Liver (tissue), 9 donors: Measurements from ENCODE around the gene TRMT10A. TPM values are rescaled to one million over a fixed set of nuclear protein-coding genes. Genes with fewer than 3 reads are reported as not detected.
A peak's percentile ranks its signal among the peaks of the same experiment; 100 is the strongest.

ENCODE experiments used
- DNase-seq: peaks from one replicate; pipeline ENCODE4 v3.0.0-alpha.2; 2017; ENCODE audit warnings: low spot score
- H3K27ac ChIP-seq, 2 donors: one replicate each; pipeline ENCODE4 v1.7.0; 2013; ENCODE audit warnings: inconsistent platforms in 2 of 2, low read length in 2 of 2, control low read depth in 1 of 2, low read depth in 1 of 2, mild to moderate bottlenecking in 1 of 2
- H3K27me3 ChIP-seq, 4 donors: one replicate each; pipeline versions ENCODE4 v1.6.1 to v1.7.0; 2013; ENCODE audit warnings: low read length in 3 of 4, inconsistent platforms in 1 of 4, mild to moderate bottlenecking in 1 of 4, moderate library complexity in 1 of 4; ENCODE audit not compliant: control insufficient read depth in 4 of 4, insufficient read depth in 4 of 4
- H3K36me3 ChIP-seq, 4 donors: one replicate each; pipeline versions ENCODE4 v1.6.1 to v1.7.0; 2013; ENCODE audit warnings: low read length in 3 of 4, mild to moderate bottlenecking in 3 of 4, low read depth in 1 of 4, moderate library complexity in 1 of 4; ENCODE audit not compliant: control insufficient read depth in 4 of 4, insufficient read depth in 3 of 4
- H3K4me1 ChIP-seq, 4 donors: one replicate each; pipeline versions ENCODE4 v1.6.1 to v1.7.0; 2013; ENCODE audit warnings: low read length in 3 of 4, mild to moderate bottlenecking in 3 of 4, moderate library complexity in 1 of 4; ENCODE audit not compliant: control insufficient read depth in 4 of 4, insufficient read depth in 4 of 4
- H3K4me3 ChIP-seq, 3 donors: one replicate each; pipeline versions ENCODE4 v1.6.1 to v1.7.0; 2013; ENCODE audit warnings: low read length in 3 of 3, control low read depth in 1 of 3, low read depth in 1 of 3, mild to moderate bottlenecking in 1 of 3
- H3K9ac ChIP-seq, 2 donors: one replicate each; pipeline ENCODE4 v1.7.0; 2013; ENCODE audit warnings: low read length in 2 of 2, mild to moderate bottlenecking in 2 of 2, moderate library complexity in 2 of 2, control low read depth in 1 of 2, low read depth in 1 of 2
- H3K9me3 ChIP-seq, 4 donors: one replicate each; pipeline versions ENCODE4 v1.6.1 to v1.7.0; 2013; ENCODE audit warnings: low read length in 3 of 4; ENCODE audit not compliant: control insufficient read depth in 4 of 4
- EGR1 ChIP-seq, 2 donors: IDR thresholded peaks; 2 replicates each; pipeline ENCODE4 v1.6.1; 2016 to 2018; ENCODE audit warnings: antibody characterized with exemption in 2 of 2, low read depth in 2 of 2
- FOXA1 ChIP-seq: IDR thresholded peaks from 2 replicates; pipeline ENCODE4 v1.6.1; 2016; ENCODE audit warnings: antibody characterized with exemption
- FOXA2 ChIP-seq: IDR thresholded peaks from 2 replicates; pipeline ENCODE4 v1.6.1; 2016; ENCODE audit warnings: antibody characterized with exemption
- GABPA ChIP-seq, 2 donors: IDR thresholded peaks in 1 of 2; conservative IDR thresholded peaks in 1 of 2; 2 replicates each; pipeline ENCODE4 v1.6.1; 2016; ENCODE audit warnings: antibody characterized with exemption in 2 of 2, mild to moderate bottlenecking in 1 of 2, moderate library complexity in 1 of 2
- HNF4A ChIP-seq, 2 donors: conservative IDR thresholded peaks; 2 replicates each; pipeline ENCODE4 v1.6.1; 2016; ENCODE audit warnings: antibody characterized with exemption in 2 of 2, mild to moderate bottlenecking in 2 of 2
- HNF4G ChIP-seq: IDR thresholded peaks from 2 replicates; pipeline ENCODE4 v1.6.1; 2016; ENCODE audit warnings: antibody characterized with exemption
- JUND ChIP-seq, 2 donors: IDR thresholded peaks; 2 replicates each; pipeline ENCODE4 v1.6.1; 2016; ENCODE audit warnings: antibody characterized with exemption in 2 of 2
- MAX ChIP-seq: IDR thresholded peaks from 2 replicates; pipeline ENCODE4 v1.6.1; 2016; ENCODE audit warnings: antibody characterized with exemption
- NR2F2 ChIP-seq: IDR thresholded peaks from 2 replicates; pipeline ENCODE4 v1.6.1; 2016; ENCODE audit warnings: antibody characterized with exemption
- RAD21 ChIP-seq, 2 donors: IDR thresholded peaks; 2 replicates each; pipeline ENCODE4 v1.6.1; 2016; ENCODE audit warnings: antibody characterized with exemption in 2 of 2, mild to moderate bottlenecking in 2 of 2
- REST ChIP-seq: IDR thresholded peaks from 2 replicates; pipeline ENCODE4 v1.6.1; 2016; ENCODE audit warnings: antibody characterized with exemption, mild to moderate bottlenecking
- RXRA ChIP-seq, 2 donors: IDR thresholded peaks; 2 replicates each; pipeline ENCODE4 v1.6.1; 2017 to 2018; ENCODE audit warnings: antibody characterized with exemption in 2 of 2, mild to moderate bottlenecking in 1 of 2
- SP1 ChIP-seq: IDR thresholded peaks from 2 replicates; pipeline ENCODE4 v1.6.1; 2018; ENCODE audit warnings: antibody characterized with exemption, mild to moderate bottlenecking
- TAF1 ChIP-seq: conservative IDR thresholded peaks from 2 replicates; pipeline ENCODE4 v1.6.1; 2016; ENCODE audit warnings: antibody characterized with exemption, mild to moderate bottlenecking
- YY1 ChIP-seq: IDR thresholded peaks from 2 replicates; pipeline ENCODE4 v1.6.1; 2016; ENCODE audit warnings: antibody characterized with exemption, mild to moderate bottlenecking
- ZBTB33 ChIP-seq: IDR thresholded peaks from 2 replicates; pipeline ENCODE4 v1.6.1; 2016; ENCODE audit warnings: antibody characterized with exemption
- WGBS: extraction: QIAGEN DNeasy Blood & Tissue Kit; methylation state at CpG from one replicate; pipeline ENCODE4 v1.1.7; 2013; 5-methylcytosine and 5-hydroxymethylcytosine counted together
- polyA plus RNA-seq, 2 donors: library from polyadenylated mRNA; stranded (reverse) in 1 of 2; unstranded in 1 of 2; fragments of 200-250 nt in 1 of 2; fragments of >200 nt in 1 of 2; fragmentation: Nextera tagmentation in 1 of 2; extraction: Ambion mirVana in 1 of 2; gene quantifications; one replicate each; pipeline versions ENCODE4 v1.2.1 to v1.2.3, GENCODE V29; 2013 to 2015
- total RNA-seq, 2 donors: library from RNA; depleted of rRNA; stranded (reverse); fragments of >200 nt; gene quantifications; one replicate each; pipeline ENCODE4 v1.2.3, GENCODE V29; 2014
- TF ChIP-seq, protein P1 (sequence below): fragments of 150-350 bp; IDR thresholded peaks from 2 replicates; pipeline ENCODE4 v1.5.1; 2017; ENCODE audit warnings: improper control_type of control experiment, low read depth, low read length; ENCODE audit not compliant: missing input control
- TF ChIP-seq, protein P2 (sequence below): IDR thresholded peaks from 2 replicates; pipeline ENCODE4 v1.6.1; 2016; ENCODE audit warnings: antibody characterized with exemption
- donor health status: healthy.
- donor health status: healthy.
- donor health status: healthy.
- donor health status: healthy.
- donor health status: healthy.

TRMT10A gene
- total and polyA plus RNA-seq, 4 donors = 2.8 to 6.8 (median 3.4) TPM

DNA sequence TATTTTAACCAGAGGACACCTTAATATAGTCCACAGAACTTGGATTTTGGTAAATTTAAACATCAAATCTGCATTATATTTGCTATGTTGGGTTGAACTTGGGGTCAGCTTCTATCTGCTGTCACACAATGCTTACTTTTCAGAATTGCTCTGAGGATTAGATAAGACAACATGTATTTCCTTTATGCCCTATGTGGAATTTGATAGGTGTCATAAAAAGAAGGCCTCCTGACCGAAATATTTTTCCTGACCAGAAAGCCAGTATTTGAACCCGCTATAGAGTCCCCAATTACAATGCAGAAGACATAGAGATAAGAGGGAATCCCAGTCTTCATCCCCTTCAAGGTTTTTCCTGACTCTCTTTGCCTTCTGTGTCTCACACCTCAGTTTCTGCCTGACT is 14.9 kb upstream of the TRMT10A start (continued):
- TF ChIP-seq REST (no peak), YY1 (no peak), NR2F2 (no peak), FOXA2 (no peak), EGR1 (IDR thresholded peaks at IDR 0.05; ENCODE audit: low read depth in 2 of 2) (no peak)

DNA sequence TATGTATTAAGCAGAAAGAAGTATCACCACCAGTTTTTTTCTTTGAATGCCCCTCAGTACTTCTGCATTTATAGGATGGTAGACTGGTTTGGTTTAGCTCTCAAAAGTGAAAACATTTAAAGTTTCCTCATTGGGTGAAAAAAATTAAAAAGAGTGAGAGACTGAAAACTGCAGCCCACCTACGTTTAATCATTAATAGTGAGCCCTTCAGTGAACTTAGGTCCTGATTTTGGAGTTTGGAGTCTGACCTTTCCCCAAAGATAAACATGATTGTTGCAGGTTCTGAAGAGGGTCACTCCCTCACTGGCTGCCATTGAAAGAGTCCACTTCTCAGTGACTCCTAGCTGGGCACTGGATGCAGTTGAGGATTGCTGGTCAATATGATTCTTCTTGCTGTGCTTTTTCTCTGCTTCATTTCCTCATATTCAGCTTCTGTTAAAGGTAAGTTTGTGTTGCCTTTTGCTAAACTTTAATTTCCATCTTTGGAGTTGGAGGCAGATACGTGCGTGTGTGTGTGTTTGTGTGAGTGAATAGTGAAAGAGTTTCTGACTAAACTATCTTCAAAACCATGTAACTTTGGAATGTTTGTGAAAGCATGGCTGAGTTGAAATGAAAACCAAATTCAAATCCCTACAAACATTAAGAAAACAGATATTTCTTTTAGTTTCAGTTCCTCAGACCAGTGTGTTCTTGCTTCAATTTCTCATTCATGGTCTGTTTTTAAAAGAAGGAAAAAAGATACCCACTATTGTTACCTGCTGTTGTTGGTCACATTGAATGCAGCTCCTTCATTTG is 10.9 kb upstream of the TRMT10A start, which contains the start of gene MTTP:
Gene MTTP, plus strand, starts transcription at position 295 of the 795 bp plus-strand sequence. Its CDS starts 86 bp downstream, at position 381.
- Histone ChIP-seq H3K27ac (peak within 1 kb of the TSS; percentile 77 to 91), H3K4me3 (peak within 1 kb of the TSS; percentile 75 to 85 (median 75)), H3K36me3 (no peaks in the 10 kb centered on the region), H3K27me3 (no peaks in the 10 kb centered on the region), H3K9me3 (no peaks in the 10 kb centered on the region), H3K4me1 (peaks cover 4 to 50% (median 25%) of the 10 kb centered on the region in 4 donors), H3K9ac (peak within 1 kb of the TSS; percentile 83 to 98)
- peak; percentile 54 for DNase-seq
- TF ChIP-seq NR2F2 = peak; percentile 72
- peak; percentile 96 to 99 for TF ChIP-seq HNF4A (conservative IDR thresholded peaks at IDR 0.05)
- no peak for TF ChIP-seq EGR1 (IDR thresholded peaks at IDR 0.05; ENCODE audit: low read depth in 2 of 2)
- TF ChIP-seq RAD21 (IDR thresholded peaks at IDR 0.05) = peak; percentile 16 to 43
- peak; percentile 96 for TF ChIP-seq YY1
- TF ChIP-seq, protein P1, sequence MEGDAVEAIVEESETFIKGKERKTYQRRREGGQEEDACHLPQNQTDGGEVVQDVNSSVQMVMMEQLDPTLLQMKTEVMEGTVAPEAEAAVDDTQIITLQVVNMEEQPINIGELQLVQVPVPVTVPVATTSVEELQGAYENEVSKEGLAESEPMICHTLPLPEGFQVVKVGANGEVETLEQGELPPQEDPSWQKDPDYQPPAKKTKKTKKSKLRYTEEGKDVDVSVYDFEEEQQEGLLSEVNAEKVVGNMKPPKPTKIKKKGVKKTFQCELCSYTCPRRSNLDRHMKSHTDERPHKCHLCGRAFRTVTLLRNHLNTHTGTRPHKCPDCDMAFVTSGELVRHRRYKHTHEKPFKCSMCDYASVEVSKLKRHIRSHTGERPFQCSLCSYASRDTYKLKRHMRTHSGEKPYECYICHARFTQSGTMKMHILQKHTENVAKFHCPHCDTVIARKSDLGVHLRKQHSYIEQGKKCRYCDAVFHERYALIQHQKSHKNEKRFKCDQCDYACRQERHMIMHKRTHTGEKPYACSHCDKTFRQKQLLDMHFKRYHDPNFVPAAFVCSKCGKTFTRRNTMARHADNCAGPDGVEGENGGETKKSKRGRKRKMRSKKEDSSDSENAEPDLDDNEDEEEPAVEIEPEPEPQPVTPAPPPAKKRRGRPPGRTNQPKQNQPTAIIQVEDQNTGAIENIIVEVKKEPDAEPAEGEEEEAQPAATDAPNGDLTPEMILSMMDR = no peak
- TF ChIP-seq HNF4G = peak; percentile 88
- TF ChIP-seq SP1 = peak; percentile 88
- TF ChIP-seq JUND (IDR thresholded peaks at IDR 0.05) = peak; percentile 63 to 84
- peak; percentile 69 for TF ChIP-seq ZBTB33
- peak; percentile 83 for TF ChIP-seq FOXA2
- TF ChIP-seq TAF1 = peak; percentile 100
- TF ChIP-seq FOXA1 = peak; percentile 82
- no peak for TF ChIP-seq GABPA (IDR thresholded peaks at IDR 0.05 in 1 of 2, conservative IDR thresholded peaks at IDR 0.05 in 1 of 2)
- peak; percentile 95 for TF ChIP-seq REST
- TF ChIP-seq, protein P2, sequence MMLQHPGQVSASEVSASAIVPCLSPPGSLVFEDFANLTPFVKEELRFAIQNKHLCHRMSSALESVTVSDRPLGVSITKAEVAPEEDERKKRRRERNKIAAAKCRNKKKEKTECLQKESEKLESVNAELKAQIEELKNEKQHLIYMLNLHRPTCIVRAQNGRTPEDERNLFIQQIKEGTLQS = peak; percentile 64
- peak; percentile 91 to 94 for TF ChIP-seq RXRA (IDR thresholded peaks at IDR 0.05)
- TF ChIP-seq MAX = peak; percentile 52
- 29% methylated on average over 3 of the region's 3 CpGs for WGBS
